Measurements from ENCODE around the gene CD14.
"Not testable (repeated sequence)": the region's sequence is repeated elsewhere in the genome, so short reads cannot be mapped to it uniquely, and the experiment has no call there.

The CD14 gene

GRCh38 chr5:140595538-140596300 lies 37.3 kb downstream of the CD14 start:
- Histone ChIP-seq H3K36me3 (ENCODE audit: control insufficient read depth, insufficient read depth, low read length) (no peaks in the 10 kb centered on the region), H3K4me3 (ENCODE audit: extremely low read depth, insufficient read depth, low read length, poor library complexity, severe bottlenecking) (no peak overlapping the region), H3K9me3 (ENCODE audit: control insufficient read depth, low read length) (no peaks in the 10 kb centered on the region), H3K27ac (ENCODE audit: low read depth, low read length, severe bottlenecking) (no peak overlapping the region), H3K4me1 (ENCODE audit: control insufficient read depth, insufficient read depth, low read length, poor library complexity, severe bottlenecking) (peaks cover 10% of the 10 kb centered on the region)
- WGBS, 2 experiments (ENCODE audit: insufficient coverage in 2 of 2): 85 to 92% methylated on average over 2 to 3 of the region's 5 CpGs

GRCh38 chr5:140594169-140594568 lies 38.8 kb downstream of the CD14 start:
- no peak overlapping the region for H3K4me3 ChIP-seq (ENCODE audit: extremely low read depth, insufficient read depth, low read length, poor library complexity, severe bottlenecking)
- no peaks in the 10 kb centered on the region for H3K36me3 ChIP-seq (ENCODE audit: control insufficient read depth, insufficient read depth, low read length)
- H3K27ac ChIP-seq (ENCODE audit: low read depth, low read length, severe bottlenecking): no peak overlapping the region
- peaks cover 10% of the 10 kb centered on the region for H3K4me1 ChIP-seq (ENCODE audit: control insufficient read depth, insufficient read depth, low read length, poor library complexity, severe bottlenecking)
- WGBS, 2 experiments (ENCODE audit: insufficient coverage in 2 of 2): 88 to 92% methylated on average over 6 of the region's 6 CpGs
- no peaks in the 10 kb centered on the region for H3K9me3 ChIP-seq (ENCODE audit: control insufficient read depth, low read length)

GRCh38 chr5:140593070-140593469 lies 39.9 kb downstream of the CD14 start:
- H3K9me3 ChIP-seq (ENCODE audit: control insufficient read depth, low read length); H3K36me3 ChIP-seq (ENCODE audit: control insufficient read depth, insufficient read depth, low read length); H3K4me3 ChIP-seq (ENCODE audit: extremely low read depth, insufficient read depth, low read length, poor library complexity, severe bottlenecking); H3K4me1 ChIP-seq (ENCODE audit: control insufficient read depth, insufficient read depth, low read length, poor library complexity, severe bottlenecking); H3K27ac ChIP-seq (ENCODE audit: low read depth, low read length, severe bottlenecking): not testable (repeated sequence)
- 93% methylated on average over 7 of the region's 14 CpGs; no CpG with 5 or more reads in 1 of the 2 experiments for WGBS, 2 experiments (ENCODE audit: insufficient coverage in 2 of 2)

GRCh38 chr5:140591747-140592372 lies 41.1 kb downstream of the CD14 start:
- WGBS, 2 experiments (ENCODE audit: insufficient coverage in 2 of 2): 77 to 92% methylated on average over 3 to 4 of the region's 5 CpGs
- H3K36me3 ChIP-seq (ENCODE audit: control insufficient read depth, insufficient read depth, low read length): no peaks in the 10 kb centered on the region
- H3K4me3 ChIP-seq (ENCODE audit: extremely low read depth, insufficient read depth, low read length, poor library complexity, severe bottlenecking): no peak overlapping the region
- H3K9me3 ChIP-seq (ENCODE audit: control insufficient read depth, low read length): no peaks in the 10 kb centered on the region
- H3K27ac ChIP-seq (ENCODE audit: low read depth, low read length, severe bottlenecking): no peak overlapping the region
- peaks cover 10% of the 10 kb centered on the region for H3K4me1 ChIP-seq (ENCODE audit: control insufficient read depth, insufficient read depth, low read length, poor library complexity, severe bottlenecking)

GRCh38 chr5:140590861-140591260 lies 42.1 kb downstream of the CD14 start:
- Histone ChIP-seq H3K9me3 (ENCODE audit: control insufficient read depth, low read length) (no peaks in the 10 kb centered on the region), H3K4me1 (ENCODE audit: control insufficient read depth, insufficient read depth, low read length, poor library complexity, severe bottlenecking) (peaks cover 10% of the 10 kb centered on the region), H3K4me3 (ENCODE audit: extremely low read depth, insufficient read depth, low read length, poor library complexity, severe bottlenecking) (no peak overlapping the region), H3K36me3 (ENCODE audit: control insufficient read depth, insufficient read depth, low read length) (no peaks in the 10 kb centered on the region), H3K27ac (ENCODE audit: low read depth, low read length, severe bottlenecking) (no peak overlapping the region)
- 89 to 91% methylated on average over 3 to 6 of the region's 7 CpGs for WGBS, 2 experiments (ENCODE audit: insufficient coverage in 2 of 2)

- Histone ChIP-seq H3K4me1 (ENCODE audit: control insufficient read depth, insufficient read depth, low read length, poor library complexity, severe bottlenecking) (peaks cover 10% of the 10 kb centered on the region), H3K9me3 (ENCODE audit: control insufficient read depth, low read length) (no peaks in the 10 kb centered on the region), H3K36me3 (ENCODE audit: control insufficient read depth, insufficient read depth, low read length) (no peaks in the 10 kb centered on the region), H3K27ac (ENCODE audit: low read depth, low read length, severe bottlenecking) (no peak overlapping the region), H3K4me3 (ENCODE audit: extremely low read depth, insufficient read depth, low read length, poor library complexity, severe bottlenecking) (no peak overlapping the region)
- WGBS, 2 experiments (ENCODE audit: insufficient coverage in 2 of 2): 80 to 100% methylated on average over 1 to 2 of the region's 5 CpGs
Observed at GRCh38 chr5:140588311-140589070, 44.5 kb downstream of the CD14 start.

GRCh38 chr5:140587495-140587894 lies 45.5 kb downstream of the CD14 start:
- H3K36me3 ChIP-seq (ENCODE audit: control insufficient read depth, insufficient read depth, low read length): no peaks in the 10 kb centered on the region
- H3K4me3 ChIP-seq (ENCODE audit: extremely low read depth, insufficient read depth, low read length, poor library complexity, severe bottlenecking): no peak overlapping the region
- peaks cover 10% of the 10 kb centered on the region for H3K4me1 ChIP-seq (ENCODE audit: control insufficient read depth, insufficient read depth, low read length, poor library complexity, severe bottlenecking)
- H3K9me3 ChIP-seq (ENCODE audit: control insufficient read depth, low read length): peaks cover 3% of the 10 kb centered on the region
- WGBS, 2 experiments (ENCODE audit: insufficient coverage in 2 of 2): 82 to 100% methylated on average over 1 of the region's 1 CpG
- no peak overlapping the region for H3K27ac ChIP-seq (ENCODE audit: low read depth, low read length, severe bottlenecking)

All from mesodermal cell (in vitro differentiated cells).